ENCODE measurements around the gene TAGAP. TPM values are rescaled to one million over a fixed set of nuclear protein-coding genes. Genes with fewer than 3 reads are reported as not detected.

Gene TAGAP
- total RNA-seq, 1 experiment from 2014 or later: 0.30 TPM

- TF ChIP-seq ZBTB33 (IDR thresholded peaks at IDR 0.05; ENCODE audit: extremely low read depth, insufficient replicate concordance, low read length) (no peak), SRF (IDR thresholded peaks at IDR 0.05; ENCODE audit: low read depth) (no peak), ELF1 (IDR thresholded peaks at IDR 0.05; ENCODE audit: borderline replicate concordance, low read depth) (no peak)
These were observed 39.4 kb downstream of the TAGAP start (continued) for GRCh38 chr6:159005436-159005835.

GRCh38 chr6:159004592-159004991 lies 40.2 kb downstream of the TAGAP start:
- H3K9me3 ChIP-seq (ENCODE audit: control insufficient read depth in 1 of 2, insufficient read depth in 1 of 2, low read depth in 1 of 2, low read length in 2 of 2): no peaks in the 10 kb centered on the region
- DNase-seq (ENCODE audit: low read depth, low spot score) (no peak), ATAC-seq (no peak)
- H3K4me2 ChIP-seq (ENCODE audit: low read length): no peak overlapping the region
- TF ChIP-seq EGR1 (IDR thresholded peaks at IDR 0.05; ENCODE audit: low read depth) (no peak), SP1 (IDR thresholded peaks at IDR 0.05; ENCODE audit: low read depth) (no peak), CBX3 (IDR thresholded peaks at IDR 0.05; ENCODE audit: low read depth) (no peak), EZH2phosphoT487 (IDR thresholded peaks at IDR 0.05; ENCODE audit: borderline replicate concordance) (no peak), MAX (IDR thresholded peaks at IDR 0.05) (no peak), TCF7L2 (IDR thresholded peaks at IDR 0.05; ENCODE audit: borderline replicate concordance, extremely low read depth, insufficient read depth, insufficient read length) (no peak), EZH2 (IDR thresholded peaks at IDR 0.05) (no peak), YY1 (IDR thresholded peaks at IDR 0.05; ENCODE audit: extremely low read depth, insufficient replicate concordance, low read depth, low read length) (no peak), ATF3 (IDR thresholded peaks at IDR 0.05) (no peak), POLR2AphosphoS5 (IDR thresholded peaks at IDR 0.05; ENCODE audit: low read depth, low read length) (no peak)
- no peak overlapping the region for H3K9ac ChIP-seq (ENCODE audit: low read length)
- intact Hi-C loops (cut with micrococcal nuclease): loop anchor here (10.0 kb wide), 1 partner anchor 300 kb away; no protein-coding TSS in a partner anchor
- BruUV-seq (replicated peaks): no TSS peak
- no peak overlapping the region for H2AFZ ChIP-seq (ENCODE audit: low read depth, low read length, poor library complexity, severe bottlenecking)
- H3K36me3 ChIP-seq (ENCODE audit: control insufficient read depth in 1 of 2, insufficient read depth in 2 of 2, low read length in 2 of 2): no peaks in the 10 kb centered on the region
- no peaks in the 10 kb centered on the region for H3K27me3 ChIP-seq (ENCODE audit: insufficient read depth, low read length)
- peaks cover 32% of the 10 kb centered on the region for H3K79me2 ChIP-seq (ENCODE audit: insufficient read depth, low read length)
- no peaks in the 10 kb centered on the region for H3K9me2 ChIP-seq (ENCODE audit: insufficient read depth)
- no peak overlapping the region for H3K27ac ChIP-seq (ENCODE audit: low read depth, low read length)
- H3K4me3 ChIP-seq (replicated peaks in 1 of 2; ENCODE audit: low read depth in 1 of 2, low read length in 2 of 2): no peak overlapping the region
- ChIA-PET RAD21 (ENCODE audit: low non-redundant PET in 1 of 2, low total read pairs in 2 of 2, uncharacterized antibody in 2 of 2, unreplicated experiment in 2 of 2) (no interaction called here), POLR2A (no interaction called here), CTCF (interaction anchor here (1.1 kb wide), 1 partner anchor 100 kb away, joined by 3 read pairs; no protein-coding TSS in a partner anchor)
- no peaks in the 10 kb centered on the region for H4K20me1 ChIP-seq (ENCODE audit: insufficient read depth)
- H3K4me1 ChIP-seq (ENCODE audit: control insufficient read depth in 1 of 2, insufficient read depth in 2 of 2, low read length in 2 of 2): peaks cover 28 to 36% of the 10 kb centered on the region in 2 experiments

All from HCT116 (cell line).